ENCODE measurements around the gene MAPT.

The MAPT gene

GRCh38 chr17:46038937-46039336, 144.6 kb downstream of the MAPT start:
- DNase-seq (ENCODE audit: insufficient read length, low spot score) (no peak), FAIRE-seq (no peak)

- FAIRE-seq, result no peak
Observed at GRCh38 chr17:46039592-46040186, 145.3 kb downstream of the MAPT start.

GRCh38 chr17:46042246-46042645, 147.9 kb downstream of the MAPT start:
- DNase-seq (ENCODE audit: insufficient read length, low spot score) (no peak), FAIRE-seq (no peak)

More at GRCh38 chr17:46039592-46040186, 145.3 kb downstream of the MAPT start:
- DNase-seq (ENCODE audit: insufficient read length, low spot score), result no peak

- FAIRE-seq, result no peak
- no peak for DNase-seq (ENCODE audit: insufficient read length, low spot score)
Observed at GRCh38 chr17:46042925-46043324, 148.6 kb downstream of the MAPT start.

GRCh38 chr17:46043606-46044005, 149.3 kb downstream of the MAPT start:
- DNase-seq (ENCODE audit: insufficient read length, low spot score) (no peak), FAIRE-seq (no peak)

- DNase-seq (ENCODE audit: insufficient read length, low spot score) (no peak), FAIRE-seq (peak; percentile 85)
Observed at GRCh38 chr17:46044286-46044928, 150.1 kb downstream of the MAPT start.

- no peak for DNase-seq (ENCODE audit: insufficient read length, low spot score)
- FAIRE-seq, result no peak
Observed at GRCh38 chr17:46044989-46045388, 150.6 kb downstream of the MAPT start.

GRCh38 chr17:46045639-46046038, 151.3 kb downstream of the MAPT start:
- DNase-seq (ENCODE audit: insufficient read length, low spot score), result no peak
- FAIRE-seq, result no peak

GRCh38 chr17:46046957-46047356, 152.6 kb downstream of the MAPT start:
- FAIRE-seq, result no peak
- DNase-seq (ENCODE audit: insufficient read length, low spot score), result no peak

- DNase-seq (ENCODE audit: insufficient read length, low spot score) (no peak), FAIRE-seq (no peak)
Observed at GRCh38 chr17:46047398-46047797, 153.0 kb downstream of the MAPT start.

GRCh38 chr17:46047856-46048255, 153.5 kb downstream of the MAPT start:
- FAIRE-seq, result no peak
- DNase-seq (ENCODE audit: insufficient read length, low spot score), result no peak

- FAIRE-seq (no peak), DNase-seq (ENCODE audit: insufficient read length, low spot score) (no peak)
Observed at GRCh38 chr17:46049656-46050055, 155.3 kb downstream of the MAPT start.

GRCh38 chr17:46053911-46054534, 159.7 kb downstream of the MAPT start:
- FAIRE-seq, result no peak

GRCh38 chr17:46056800-46057304, 162.5 kb downstream of the MAPT start:
- DNase-seq (ENCODE audit: insufficient read length, low spot score) (no peak), FAIRE-seq (no peak)

More at GRCh38 chr17:46053911-46054534, 159.7 kb downstream of the MAPT start:
- DNase-seq (ENCODE audit: insufficient read length, low spot score), result no peak

- FAIRE-seq (no peak), DNase-seq (ENCODE audit: insufficient read length, low spot score) (no peak)
Observed at GRCh38 chr17:46057366-46057765, 163.0 kb downstream of the MAPT start.

GRCh38 chr17:46059486-46059885, 165.1 kb downstream of the MAPT start:
- no peak for DNase-seq (ENCODE audit: insufficient read length, low spot score)
- no peak for FAIRE-seq

GRCh38 chr17:46060461-46060860, 166.1 kb downstream of the MAPT start:
- DNase-seq (ENCODE audit: insufficient read length, low spot score) (no peak), FAIRE-seq (no peak)

- FAIRE-seq (no peak), DNase-seq (ENCODE audit: insufficient read length, low spot score) (no peak)
Observed at GRCh38 chr17:46061435-46061834, 167.1 kb downstream of the MAPT start.

- DNase-seq (ENCODE audit: insufficient read length, low spot score), result no peak
- FAIRE-seq, result no peak
Observed at GRCh38 chr17:46063241-46063640, 168.9 kb downstream of the MAPT start.

GRCh38 chr17:46064460-46064859, 170.1 kb downstream of the MAPT start:
- FAIRE-seq, result peak; percentile 49
- no peak for DNase-seq (ENCODE audit: insufficient read length, low spot score)

- FAIRE-seq, result no peak
- DNase-seq (ENCODE audit: insufficient read length, low spot score), result no peak
Observed at GRCh38 chr17:46071796-46072195, 177.4 kb downstream of the MAPT start.

- no peak for FAIRE-seq
Observed at GRCh38 chr17:46072998-46073397, 178.6 kb downstream of the MAPT start.

More at GRCh38 chr17:46072998-46073397, 178.6 kb downstream of the MAPT start:
- no peak for DNase-seq (ENCODE audit: insufficient read length, low spot score)

Measured in GM19239 (cell line).